Cerebellar nuclear complex (tissue), 1 donor: ENCODE measurements around the gene FABP3.

ENCODE experiments used
- DNase-seq, 2 experiments: peaks; one replicate each; lab custom pipeline; 2025; lab: John Stamatoyannopoulos, UW

Gene FABP3

GRCh38 chr1:31373056-31373896 is at the start of gene FABP3:
FABP3 (minus strand) TSS chr1:31373076; CDS start chr1:31373014, 62 bp downstream.
- peak in 1 of 2 experiments; percentile 35 for DNase-seq

GRCh38 chr1:31421371-31422040 is 48.6 kb upstream of the FABP3 start:
- no peak for DNase-seq

- DNase-seq = no peak
Measured at GRCh38 chr1:31420716-31421115, 47.8 kb upstream of the FABP3 start.

- DNase-seq = no peak
Measured at GRCh38 chr1:31418626-31419323, 45.9 kb upstream of the FABP3 start.

- no peak for DNase-seq
Measured at GRCh38 chr1:31417148-31417547, 44.3 kb upstream of the FABP3 start.

GRCh38 chr1:31416101-31416736 is 43.3 kb upstream of the FABP3 start:
- no peak for DNase-seq

- DNase-seq = no peak
Measured at GRCh38 chr1:31415658-31416057, 42.8 kb upstream of the FABP3 start.

GRCh38 chr1:31414980-31415370 is 42.1 kb upstream of the FABP3 start:
- no peak for DNase-seq

- DNase-seq = no peak
Measured at GRCh38 chr1:31413405-31414001, 40.6 kb upstream of the FABP3 start.

GRCh38 chr1:31412732-31413404 is 40.0 kb upstream of the FABP3 start, which contains the start of gene SERINC2:
SERINC2 (plus strand) TSS chr1:31413213; CDS start chr1:31413266, 53 bp downstream.
- DNase-seq = no peak

GRCh38 chr1:31412205-31412604 is 39.3 kb upstream of the FABP3 start:
- no peak for DNase-seq

GRCh38 chr1:31410871-31411270 is 38.0 kb upstream of the FABP3 start:
- DNase-seq = no peak

- no peak for DNase-seq
Measured at GRCh38 chr1:31409946-31410858, 37.3 kb upstream of the FABP3 start.

GRCh38 chr1:31408788-31409318 is 36.0 kb upstream of the FABP3 start:
- DNase-seq = no peak

- no peak for DNase-seq
Measured at GRCh38 chr1:31407029-31407626, 34.3 kb upstream of the FABP3 start.

GRCh38 chr1:31405578-31406245 is 32.8 kb upstream of the FABP3 start:
- no peak for DNase-seq

- no peak for DNase-seq
Measured at GRCh38 chr1:31401241-31401640, 28.4 kb upstream of the FABP3 start.

GRCh38 chr1:31400393-31400792 is 27.5 kb upstream of the FABP3 start:
- DNase-seq = no peak

- no peak for DNase-seq
Measured at GRCh38 chr1:31399976-31400375, 27.1 kb upstream of the FABP3 start.
